ENCODE data around the gene PCSK9.
"Not testable (repeated sequence)": the region's sequence is repeated elsewhere in the genome, so short reads cannot be mapped to it uniquely, and the experiment has no call there.

The PCSK9 gene

DNA sequence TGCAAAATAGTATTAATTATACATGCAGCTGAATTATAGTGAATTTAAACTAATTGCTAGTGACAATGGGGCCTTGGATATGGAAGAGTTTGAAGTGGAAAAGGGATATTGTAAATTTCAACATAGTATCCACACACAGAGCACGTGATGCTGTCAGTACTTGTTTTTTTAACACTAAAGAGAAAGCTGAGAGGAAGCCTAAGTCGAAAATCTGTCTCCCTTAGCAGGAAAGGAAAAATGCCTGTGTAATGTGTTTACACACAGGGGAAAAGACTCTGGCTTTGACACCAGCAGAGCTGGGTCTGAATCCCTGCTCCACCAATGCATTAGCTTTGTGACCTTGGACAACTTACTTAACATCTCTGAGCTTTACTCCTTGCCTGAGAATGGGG lies 42.6 kb downstream of the PCSK9 start:
- DNase-seq = no peak

DNA sequence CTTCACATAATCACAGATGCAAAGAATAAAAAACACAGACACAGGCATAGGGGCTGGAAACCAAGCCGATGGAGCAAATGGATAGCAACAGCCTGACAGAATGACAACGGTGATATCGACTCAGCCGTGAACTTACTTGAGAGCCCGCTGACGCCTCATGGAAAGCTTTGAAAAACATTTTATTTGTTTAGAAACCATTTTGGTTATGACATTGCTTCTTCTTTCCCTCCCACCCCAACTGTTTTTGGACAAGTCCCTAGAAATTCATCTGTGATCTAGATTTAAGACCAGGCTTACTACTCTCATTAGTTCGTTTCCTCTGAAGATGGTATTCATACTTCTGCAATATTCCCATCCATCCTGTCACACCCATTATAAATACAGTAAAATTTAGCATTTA lies 44.9 kb downstream of the PCSK9 start:
- DNase-seq = no peak

DNA sequence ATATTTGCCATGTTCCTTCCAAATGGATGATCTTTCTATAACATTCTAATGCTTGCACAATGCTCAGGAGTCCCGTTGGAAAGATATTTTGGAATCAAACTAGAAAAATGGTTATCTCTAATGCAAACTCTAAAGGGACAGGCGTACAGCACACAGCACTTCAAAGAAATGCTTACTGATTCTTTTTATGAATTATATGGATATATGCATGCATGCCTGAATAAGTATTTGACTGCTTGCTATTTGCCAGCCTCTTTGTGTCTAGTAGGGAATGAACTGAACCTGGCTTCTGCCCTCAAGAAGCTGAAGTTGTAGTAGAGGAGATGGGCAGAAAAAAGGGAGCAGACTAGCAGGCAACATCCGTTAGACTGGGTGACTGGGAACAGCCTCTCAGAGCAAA lies 48.1 kb downstream of the PCSK9 start:
- no peak for DNase-seq

DNA sequence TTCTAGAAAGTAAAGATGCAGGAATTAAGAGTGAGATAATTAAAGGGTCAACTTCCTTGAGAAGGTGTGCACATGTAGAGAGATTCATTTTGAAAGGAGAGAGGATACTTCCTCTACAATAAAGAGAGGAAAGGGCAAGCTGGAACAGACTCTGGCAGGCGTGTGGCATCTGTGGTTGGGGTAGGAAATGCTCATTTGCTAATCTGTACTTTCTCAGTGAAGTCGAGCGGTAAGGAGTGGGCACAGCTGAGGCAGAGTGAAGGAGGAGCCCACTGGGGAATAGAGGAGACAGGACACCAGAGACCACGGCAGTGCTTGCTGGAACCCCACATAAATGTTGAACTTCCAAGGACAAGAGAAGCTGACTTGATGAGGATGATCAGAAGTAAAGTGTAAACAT lies 49.1 kb downstream of the PCSK9 start:
- no peak for DNase-seq

- no peak for DNase-seq
Measured at GRCh38 chr1:55089683-55090082, 50.3 kb downstream of the PCSK9 start.

GRCh38 chr1:55092475-55092874 lies 53.1 kb downstream of the PCSK9 start:
- no peak for DNase-seq

DNA sequence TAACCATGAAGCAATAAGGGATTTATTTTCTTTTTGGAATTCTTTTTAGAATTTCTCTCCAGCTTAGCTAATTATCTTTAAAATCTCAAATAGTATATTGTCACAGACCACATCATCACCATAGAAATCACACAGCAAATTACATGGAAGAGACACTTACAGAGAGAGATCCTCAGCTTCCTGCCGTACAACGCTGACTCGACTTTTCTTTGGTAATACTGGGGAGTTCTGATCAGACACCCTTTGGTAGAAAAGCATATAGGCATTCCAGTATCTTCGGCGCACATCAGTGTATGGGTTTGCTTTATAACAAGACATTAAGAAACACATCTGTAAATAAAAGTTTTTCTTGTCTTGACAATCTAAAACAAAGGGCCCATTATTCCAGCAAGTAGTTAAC lies 55.7 kb downstream of the PCSK9 start:
- DNase-seq = no peak

DNA sequence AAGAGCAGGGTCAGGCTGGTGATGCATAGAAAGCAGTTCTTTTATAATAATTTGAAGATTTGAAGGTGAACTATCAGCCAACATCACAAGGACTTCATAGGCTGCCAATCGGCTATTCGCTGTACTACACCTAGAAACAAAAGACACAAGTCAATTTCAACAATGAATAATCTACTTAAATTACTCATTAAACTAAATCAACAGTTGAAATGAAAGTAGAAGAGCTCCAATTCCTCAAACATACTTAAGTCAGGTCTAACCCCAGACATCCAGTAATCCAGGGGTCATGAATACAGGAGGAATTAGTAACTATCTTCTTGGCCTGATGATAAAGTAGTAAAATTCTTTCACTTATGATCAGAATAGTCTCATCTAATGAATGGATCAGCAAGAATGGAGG lies 64.5 kb downstream of the PCSK9 start:
- DNase-seq = no peak

DNA sequence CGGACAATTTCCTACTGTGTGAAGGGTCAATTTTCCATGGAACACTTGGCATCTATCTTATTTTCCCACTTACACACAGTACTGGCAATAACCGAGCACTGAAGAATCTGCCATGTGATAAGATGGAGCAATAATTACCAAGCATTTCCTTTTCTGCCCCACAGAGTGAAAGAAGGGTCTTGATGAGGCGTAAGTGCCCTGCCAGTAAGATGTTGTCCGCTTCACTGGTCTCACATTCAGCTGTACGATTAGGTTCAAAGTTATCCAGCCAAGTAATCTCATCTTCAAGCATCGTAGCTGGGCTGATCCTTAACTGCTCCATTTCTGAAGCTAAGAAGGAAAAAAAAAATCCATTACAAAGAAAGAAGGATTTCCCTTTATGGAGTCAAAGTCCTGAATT lies 67.8 kb downstream of the PCSK9 start:
- no peak for DNase-seq

GRCh38 chr1:55109005-55109404 lies 69.7 kb downstream of the PCSK9 start:
- DNase-seq = not testable (repeated sequence)
